GM18867 (cell line): ENCODE data around the gene FCN2.

Experiments
- ATAC-seq: cut with Tn5 transposase; IDR thresholded peaks from one replicate; pipeline ENCODE4 v1.9.1; 2021; ENCODE audit warnings: mild to moderate bottlenecking, moderate library complexity; ENCODE audit not compliant: unreplicated experiment

FCN2 gene

DNA sequence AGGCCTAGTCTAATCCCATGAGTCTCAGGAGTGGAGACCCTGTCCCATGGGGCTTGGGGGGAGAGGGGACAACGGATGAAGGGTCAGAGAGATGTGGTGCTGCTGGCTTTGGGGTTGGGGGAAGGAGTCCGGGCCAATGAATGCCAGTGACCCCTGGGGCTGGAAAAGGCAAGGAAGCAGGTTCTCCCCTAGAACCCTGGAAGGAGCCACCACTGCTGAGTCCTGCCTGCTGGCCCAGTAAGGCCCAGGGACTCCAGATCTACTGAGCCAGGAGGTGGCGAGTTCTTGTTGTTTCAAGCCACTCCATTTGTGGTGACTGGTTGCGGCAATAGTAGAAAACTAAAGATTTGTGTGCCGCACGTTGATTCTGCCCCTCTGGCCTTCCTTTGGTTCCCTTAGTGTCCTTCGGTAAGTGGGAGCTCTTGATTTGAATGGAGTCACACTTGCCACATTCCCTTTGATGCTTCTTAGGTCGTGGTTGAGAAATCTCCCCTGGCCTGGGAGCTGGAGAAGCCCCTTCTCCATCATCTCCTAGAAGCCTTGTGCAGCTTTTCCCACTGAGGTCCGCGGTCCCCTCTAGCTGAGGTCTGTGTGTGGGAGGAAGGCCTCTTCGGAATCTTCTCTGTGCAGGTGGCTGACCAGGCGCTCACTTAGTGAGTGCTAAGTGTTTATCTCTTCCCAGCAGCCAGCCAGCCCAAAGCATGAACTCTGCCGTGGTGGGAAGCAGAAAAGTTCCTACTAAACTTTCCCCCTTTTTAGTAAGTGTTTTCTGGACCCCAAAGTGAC is 28.1 kb downstream of the FCN2 start:
- no peak for ATAC-seq

GRCh38 chr9:134909511-134910481 is 29.2 kb downstream of the FCN2 start:
- ATAC-seq: no peak

DNA sequence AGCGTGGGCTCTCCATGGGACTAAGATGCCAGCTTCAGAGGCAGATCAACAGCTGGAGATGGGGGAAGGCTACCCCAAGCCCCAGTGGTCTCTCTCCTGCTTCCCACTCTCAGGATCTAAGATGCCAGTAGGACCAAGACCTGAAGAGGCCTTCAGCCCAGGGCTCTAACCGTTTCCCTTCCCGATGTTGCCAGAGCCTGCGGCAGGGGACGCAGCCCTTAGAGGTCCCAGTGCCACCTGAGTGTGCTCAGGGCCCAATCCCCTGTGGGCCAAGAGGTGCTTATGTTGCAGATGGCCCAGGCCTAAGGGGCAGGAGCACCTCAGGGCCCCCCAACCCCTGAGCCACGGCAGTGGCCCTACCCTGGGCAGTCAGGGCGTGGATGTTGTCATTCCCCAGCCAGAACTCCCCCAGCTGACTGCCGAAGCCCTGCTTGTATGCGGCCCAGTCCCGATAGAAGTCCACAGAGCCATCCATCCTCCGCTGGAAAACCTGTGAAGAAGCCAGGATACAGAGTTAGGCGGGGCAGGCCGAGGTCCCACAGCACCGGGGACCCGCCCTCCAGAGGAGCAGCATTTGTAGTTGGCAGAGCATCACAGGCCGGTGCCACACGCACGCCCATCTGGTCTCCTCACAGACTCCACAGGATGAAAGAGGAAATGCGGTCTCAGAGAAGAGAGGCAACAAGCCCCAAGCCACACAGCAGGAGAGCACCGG is 31.7 kb downstream of the FCN2 start:
- ATAC-seq: no peak

DNA sequence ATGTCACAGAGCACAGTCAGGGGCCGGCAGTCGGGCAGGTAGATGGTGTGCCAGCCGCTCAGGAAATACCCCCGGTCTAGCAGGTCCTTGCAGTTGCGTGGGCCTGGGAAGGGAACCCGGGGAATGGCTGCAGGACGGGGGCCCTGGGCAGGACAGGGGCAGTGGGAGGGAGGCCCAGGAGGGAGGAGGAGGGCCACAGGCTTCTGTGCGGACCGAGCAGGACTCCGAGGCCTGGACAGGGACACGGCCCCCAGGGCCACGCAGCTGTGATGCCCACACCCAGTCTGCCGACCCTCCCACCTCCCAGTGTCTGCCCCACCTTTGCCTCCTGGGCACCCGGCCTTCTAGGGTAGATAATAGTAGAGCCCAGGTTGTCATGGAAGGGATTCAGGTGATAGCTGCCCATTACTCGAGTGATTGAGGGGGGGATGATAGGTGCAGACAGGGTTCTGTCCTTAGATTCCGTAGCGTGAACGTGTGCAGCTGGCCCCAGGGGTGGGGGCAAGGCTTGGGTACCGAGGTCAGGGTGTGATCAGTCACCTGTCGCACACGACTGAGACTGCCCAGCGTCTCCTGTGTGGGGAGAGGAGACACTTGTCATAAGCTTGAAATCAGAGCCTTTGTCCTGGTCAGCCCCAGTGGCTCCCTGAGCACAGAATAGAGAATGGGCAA is 32.6 kb downstream of the FCN2 start:
- no peak for ATAC-seq

- ATAC-seq: no peak
These were observed 33.3 kb downstream of the FCN2 start for GRCh38 chr9:134913713-134914500.

GRCh38 chr9:134914501-134914834 is 33.9 kb downstream of the FCN2 start:
- no peak for ATAC-seq

GRCh38 chr9:134915046-134915985 is 34.7 kb downstream of the FCN2 start:
- ATAC-seq: no peak

DNA sequence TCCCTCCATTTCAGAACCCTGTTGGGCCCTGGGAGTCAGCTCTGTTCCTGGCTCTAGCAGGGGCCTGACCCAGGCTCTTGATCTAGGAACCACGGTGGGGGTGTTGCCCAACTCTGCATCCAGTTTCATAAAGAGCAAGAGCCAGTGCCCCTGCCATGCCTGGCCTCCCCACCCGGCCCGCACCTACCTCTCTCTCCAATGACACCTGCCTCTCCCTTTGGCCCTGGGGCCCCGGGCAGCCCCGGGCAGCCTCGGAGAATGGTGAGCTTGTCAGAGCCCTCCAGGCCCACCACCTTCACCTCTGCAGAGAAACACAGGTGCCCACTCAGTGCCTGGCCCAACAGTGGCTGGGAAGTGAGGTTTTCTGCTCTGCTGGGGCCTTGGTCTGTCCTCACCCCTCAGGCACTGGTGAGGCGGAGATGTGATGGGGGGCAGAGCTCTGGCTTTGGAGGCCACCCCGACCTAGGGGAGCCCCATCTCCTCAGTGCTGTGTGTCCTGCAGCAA is 35.6 kb downstream of the FCN2 start:
- ATAC-seq: no peak

- ATAC-seq: no peak
These were observed 37.1 kb downstream of the FCN2 start, which contains the start of gene FCN1 for GRCh38 chr9:134917431-134918373. Gene FCN1 (minus strand): TSS chr9:134917912. CDS start chr9:134917871, 41 bp downstream.

DNA sequence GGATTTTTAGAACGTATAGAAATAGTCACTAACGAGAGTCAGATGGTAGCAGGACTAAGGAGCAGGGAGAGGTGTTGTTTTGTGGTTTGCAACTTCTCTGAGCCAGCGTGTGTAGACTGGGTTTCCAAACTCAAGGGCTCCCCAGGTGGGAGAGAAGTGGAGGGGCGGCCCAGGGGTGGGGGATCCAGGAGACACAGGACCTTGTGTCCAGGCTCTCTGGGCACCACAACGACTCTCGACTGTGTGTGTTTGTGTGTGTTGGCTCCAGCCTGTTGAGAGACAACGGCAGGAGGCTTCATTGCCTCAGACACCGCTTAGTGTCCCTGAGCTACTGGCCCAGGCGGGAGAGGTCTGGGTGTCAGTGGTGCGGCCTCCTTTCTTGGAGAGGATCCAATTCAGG is 38.0 kb downstream of the FCN2 start:
- ATAC-seq: no peak

DNA sequence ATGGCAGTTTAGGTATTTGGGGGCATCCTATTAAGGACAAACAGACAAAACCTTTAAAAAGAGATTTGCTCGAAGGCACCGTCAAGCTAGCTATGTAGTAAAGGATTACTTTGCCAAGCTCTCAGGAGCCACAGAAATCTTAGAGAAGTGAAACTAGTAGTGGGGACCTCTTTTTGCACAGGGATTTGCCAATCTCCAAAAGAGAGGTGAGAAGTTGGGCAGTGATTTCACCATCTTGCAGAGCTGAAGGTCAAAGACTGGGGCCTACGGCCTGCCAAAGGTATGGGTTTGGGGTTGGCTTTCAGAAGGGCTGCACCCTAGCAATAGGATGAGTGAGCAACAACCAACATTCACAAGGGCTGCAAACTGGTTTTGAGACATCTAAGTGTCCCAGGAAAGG is 38.7 kb downstream of the FCN2 start:
- no peak for ATAC-seq

DNA sequence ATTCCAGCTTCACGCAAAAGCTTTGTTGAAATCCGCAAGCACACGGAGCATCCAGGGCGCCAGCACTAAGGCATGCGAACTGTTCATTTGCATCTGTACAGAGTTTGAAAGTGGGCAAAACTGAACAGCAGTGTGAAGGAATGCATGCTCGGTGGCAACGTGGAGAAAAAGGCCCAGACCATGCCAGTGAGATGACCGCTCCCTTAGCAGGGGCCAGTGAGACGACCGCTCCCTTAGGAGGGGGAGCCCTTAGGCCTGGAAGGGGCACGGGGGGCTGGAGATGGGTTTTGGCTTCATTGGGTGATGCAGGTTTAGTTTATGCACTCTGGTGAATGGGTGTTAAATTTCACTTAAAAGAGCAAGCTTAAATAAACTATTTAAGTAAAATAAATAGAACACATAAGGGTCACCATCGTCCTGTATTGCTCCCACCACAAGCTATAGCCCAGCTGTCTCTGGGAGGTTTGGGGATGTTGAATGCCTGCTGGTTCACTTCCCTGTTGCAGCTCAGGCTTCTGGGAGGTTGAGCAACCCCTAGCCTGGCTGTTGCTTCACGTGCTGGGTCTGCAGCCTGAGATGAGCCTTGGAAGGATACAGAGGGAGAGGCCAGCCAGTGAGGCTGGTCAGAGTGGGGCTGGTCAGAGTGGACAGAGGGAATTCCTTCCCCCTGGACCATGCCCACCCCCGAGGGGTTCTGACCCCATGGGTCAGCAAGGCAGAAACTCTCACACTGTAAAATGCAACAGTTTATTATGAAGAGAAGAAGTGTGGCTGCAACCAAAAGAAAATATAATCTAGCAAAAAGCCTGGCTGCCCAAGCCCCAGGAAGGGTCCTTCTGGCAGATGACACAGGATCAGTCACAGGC is 41.7 kb downstream of the FCN2 start:
- ATAC-seq: no peak

DNA sequence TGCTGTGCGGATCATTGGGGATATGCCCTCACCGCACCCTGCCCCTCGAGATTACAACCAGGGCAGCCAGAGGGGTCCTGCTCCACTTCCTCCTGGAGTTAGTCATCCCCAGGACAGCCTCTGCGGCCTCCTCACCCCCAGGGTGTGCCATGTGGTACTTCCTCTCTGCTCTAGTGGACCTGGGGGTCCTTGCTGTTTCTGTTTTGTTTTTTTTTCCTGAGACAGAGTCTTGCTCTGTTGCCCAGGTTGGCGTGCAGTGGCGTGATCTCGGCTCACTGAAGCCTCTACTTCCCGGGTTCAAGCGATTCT is 42.3 kb downstream of the FCN2 start:
- no peak for ATAC-seq

DNA sequence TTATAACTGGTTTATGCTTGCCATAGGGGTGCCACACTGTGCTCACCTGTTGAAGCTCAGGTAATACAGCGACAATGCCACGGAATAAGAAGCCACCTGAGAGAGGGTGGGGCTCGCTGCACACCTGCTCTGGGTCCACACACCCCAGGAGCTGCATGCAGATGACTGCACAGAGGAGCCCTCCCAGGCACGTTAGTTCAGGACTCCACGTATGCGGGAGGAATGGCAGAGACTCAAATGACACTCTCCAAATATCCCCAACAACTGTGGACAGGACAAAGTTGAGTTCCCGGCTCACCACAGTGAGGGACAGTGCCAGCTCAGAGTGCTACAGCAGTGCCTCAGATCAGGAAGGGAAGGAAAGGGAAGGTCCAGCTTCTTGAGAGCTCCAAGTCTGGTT is 42.9 kb downstream of the FCN2 start:
- no peak for ATAC-seq

GRCh38 chr9:134925011-134925511 is 44.5 kb downstream of the FCN2 start:
- no peak for ATAC-seq

GRCh38 chr9:134928436-134929192 is 48.0 kb downstream of the FCN2 start:
- no peak for ATAC-seq
